ENCODE data around the gene ABCC5. TPM values are rescaled to one million over a fixed set of nuclear protein-coding genes. Genes with fewer than 3 reads are reported as not detected.

Gene ABCC5
- total RNA-seq, 1 donor from 2014 or later, result 49.4 TPM

DNA sequence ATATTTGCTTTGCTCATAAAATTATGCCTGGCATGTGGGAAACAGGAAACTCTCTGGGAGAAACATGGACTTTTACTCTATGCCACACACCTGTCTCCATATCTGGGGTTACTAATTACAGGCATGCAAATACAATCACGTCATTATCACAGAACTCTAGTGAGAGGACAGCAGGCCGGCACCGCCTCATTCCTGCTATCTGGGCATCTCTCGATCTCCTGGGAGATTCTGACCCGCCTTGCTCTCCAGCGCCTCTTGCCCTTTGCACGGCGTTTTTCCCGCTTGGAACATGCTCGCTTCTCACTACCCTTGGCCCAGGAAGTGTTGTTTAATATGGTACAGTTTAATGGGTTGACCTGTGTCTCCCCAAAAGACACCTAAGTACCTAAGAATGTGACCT lies 87.6 kb downstream of the ABCC5 start:
- no peaks in the 10 kb centered on the region for H3K27me3 ChIP-seq (ENCODE audit: low read depth)
- no peaks in the 10 kb centered on the region for H3K9me3 ChIP-seq (replicated peaks)
- TF ChIP-seq, protein P1, sequence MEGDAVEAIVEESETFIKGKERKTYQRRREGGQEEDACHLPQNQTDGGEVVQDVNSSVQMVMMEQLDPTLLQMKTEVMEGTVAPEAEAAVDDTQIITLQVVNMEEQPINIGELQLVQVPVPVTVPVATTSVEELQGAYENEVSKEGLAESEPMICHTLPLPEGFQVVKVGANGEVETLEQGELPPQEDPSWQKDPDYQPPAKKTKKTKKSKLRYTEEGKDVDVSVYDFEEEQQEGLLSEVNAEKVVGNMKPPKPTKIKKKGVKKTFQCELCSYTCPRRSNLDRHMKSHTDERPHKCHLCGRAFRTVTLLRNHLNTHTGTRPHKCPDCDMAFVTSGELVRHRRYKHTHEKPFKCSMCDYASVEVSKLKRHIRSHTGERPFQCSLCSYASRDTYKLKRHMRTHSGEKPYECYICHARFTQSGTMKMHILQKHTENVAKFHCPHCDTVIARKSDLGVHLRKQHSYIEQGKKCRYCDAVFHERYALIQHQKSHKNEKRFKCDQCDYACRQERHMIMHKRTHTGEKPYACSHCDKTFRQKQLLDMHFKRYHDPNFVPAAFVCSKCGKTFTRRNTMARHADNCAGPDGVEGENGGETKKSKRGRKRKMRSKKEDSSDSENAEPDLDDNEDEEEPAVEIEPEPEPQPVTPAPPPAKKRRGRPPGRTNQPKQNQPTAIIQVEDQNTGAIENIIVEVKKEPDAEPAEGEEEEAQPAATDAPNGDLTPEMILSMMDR (IDR thresholded peaks at IDR 0.05; ENCODE audit: borderline replicate concordance), result no peak
- intact Hi-C loops (cut with micrococcal nuclease), result no loop called here
- DNase-seq, result no peak
- no peak overlapping the region for H3K27ac ChIP-seq (replicated peaks)
- H3K4me3 ChIP-seq, result no peak overlapping the region
- peaks cover 80% of the 10 kb centered on the region for H3K36me3 ChIP-seq
- peaks cover 24% of the 10 kb centered on the region for H3K4me1 ChIP-seq

DNA sequence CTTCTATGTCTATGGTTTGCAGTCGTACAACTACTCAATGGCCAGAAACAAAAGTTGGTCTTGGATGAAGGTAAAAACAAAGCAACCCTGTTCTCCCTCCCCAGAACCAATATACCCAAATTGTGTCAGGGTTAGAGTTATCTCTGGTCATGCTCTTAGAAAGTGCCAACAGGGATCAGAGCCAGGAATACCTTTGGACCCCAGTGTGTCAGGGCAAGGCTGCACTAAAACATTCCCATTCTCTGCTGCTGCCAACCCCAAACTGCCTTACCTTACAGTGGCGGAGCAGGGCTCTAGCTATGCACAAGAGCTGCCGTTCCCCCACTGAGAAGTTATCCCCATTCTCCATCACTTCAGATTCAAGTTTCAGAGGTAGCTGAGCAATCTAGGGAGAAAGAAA lies 90.6 kb downstream of the ABCC5 start:
- Histone ChIP-seq H3K9me3 (replicated peaks) (no peaks in the 10 kb centered on the region), H3K27ac (replicated peaks) (no peak overlapping the region), H3K4me3 (no peak overlapping the region), H3K4me1 (peaks cover 7% of the 10 kb centered on the region), H3K36me3 (peaks cover 95% of the 10 kb centered on the region), H3K27me3 (ENCODE audit: low read depth) (no peaks in the 10 kb centered on the region)
- intact Hi-C loops (cut with micrococcal nuclease), result no loop called here
- TF ChIP-seq, protein P1 (IDR thresholded peaks at IDR 0.05; ENCODE audit: borderline replicate concordance), result no peak
- no peak for DNase-seq

DNA sequence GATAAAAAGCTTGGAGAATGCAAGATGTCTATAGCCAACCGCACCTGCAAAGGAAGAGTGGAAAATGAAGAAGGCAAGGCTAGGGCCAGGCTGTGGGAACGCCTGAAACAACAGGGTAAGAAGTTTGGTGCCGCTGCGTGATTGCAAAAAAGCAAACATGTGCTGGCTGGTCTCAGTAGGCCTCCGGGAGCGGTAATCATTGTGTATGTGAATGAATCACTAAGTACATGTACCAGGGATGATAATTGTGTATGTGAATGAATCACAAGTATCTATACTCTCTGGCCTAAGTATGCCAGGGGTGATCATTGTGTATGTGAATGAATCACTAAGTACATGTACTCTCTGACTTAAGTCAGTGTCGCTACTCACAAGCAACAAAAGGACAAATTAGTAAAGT lies 92.7 kb downstream of the ABCC5 start:
- peaks cover 100% of the 10 kb centered on the region for H3K36me3 ChIP-seq
- intact Hi-C loops (cut with micrococcal nuclease), result no loop called here

DNA sequence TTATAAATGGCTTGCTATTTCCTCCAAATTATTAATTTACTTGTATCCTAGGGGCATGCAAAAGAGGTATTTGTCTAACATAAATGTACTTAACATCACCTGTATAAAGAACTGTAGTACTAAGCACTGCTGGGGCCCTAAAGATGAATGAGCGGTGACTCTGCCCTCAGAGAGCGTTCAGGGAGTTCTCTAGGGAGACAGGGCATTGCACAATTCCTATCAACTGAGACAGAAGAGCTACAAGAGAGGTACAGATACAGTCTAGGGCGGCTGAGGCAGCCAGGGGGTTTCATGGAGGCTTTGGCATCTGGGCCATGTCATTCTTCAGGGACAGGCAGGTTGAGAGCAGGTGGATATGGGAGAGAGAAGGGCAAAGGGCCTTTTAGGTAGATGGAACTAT lies 93.1 kb downstream of the ABCC5 start:
- H3K4me1 ChIP-seq, result no peaks in the 10 kb centered on the region
- intact Hi-C loops (cut with micrococcal nuclease), result no loop called here
- no peaks in the 10 kb centered on the region for H3K27me3 ChIP-seq (ENCODE audit: low read depth)
- H3K9me3 ChIP-seq (replicated peaks), result no peaks in the 10 kb centered on the region
- no peak for DNase-seq
- no peak overlapping the region for H3K4me3 ChIP-seq
- no peak overlapping the region for H3K27ac ChIP-seq (replicated peaks)
- TF ChIP-seq, protein P1 (IDR thresholded peaks at IDR 0.05; ENCODE audit: borderline replicate concordance), result no peak
- H3K36me3 ChIP-seq, result peaks cover 100% of the 10 kb centered on the region

More for the DNA sequence above, 92.7 kb downstream of the ABCC5 start:
- H3K4me1 ChIP-seq, result no peaks in the 10 kb centered on the region
- no peaks in the 10 kb centered on the region for H3K9me3 ChIP-seq (replicated peaks)
- no peak overlapping the region for H3K27ac ChIP-seq (replicated peaks)
- no peak overlapping the region for H3K4me3 ChIP-seq
- DNase-seq, result no peak
- TF ChIP-seq, protein P1 (IDR thresholded peaks at IDR 0.05; ENCODE audit: borderline replicate concordance), result no peak
- no peaks in the 10 kb centered on the region for H3K27me3 ChIP-seq (ENCODE audit: low read depth)

DNA sequence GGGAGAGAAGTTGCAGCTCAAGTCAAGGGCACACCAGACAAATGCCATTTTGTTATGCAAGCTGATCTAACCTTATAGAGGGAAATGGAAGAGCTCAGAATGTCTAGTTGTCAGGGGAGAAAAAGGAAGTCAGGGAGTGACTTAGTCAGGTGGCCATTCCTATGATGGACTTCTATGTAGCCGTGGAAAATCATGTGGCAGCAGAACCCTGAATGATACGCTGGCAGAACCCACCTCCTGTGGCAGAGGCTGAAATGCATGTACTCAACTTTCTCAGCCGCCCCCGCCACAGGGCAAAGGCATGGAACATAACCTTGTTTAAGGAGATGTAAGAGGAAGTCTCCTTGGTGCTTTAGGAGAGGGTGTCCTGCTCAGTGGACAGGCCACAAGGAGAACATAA lies 95.3 kb downstream of the ABCC5 start:
- TF ChIP-seq, protein P1 (IDR thresholded peaks at IDR 0.05; ENCODE audit: borderline replicate concordance), result no peak
- intact Hi-C loops (cut with micrococcal nuclease), result no loop called here
- Histone ChIP-seq H3K4me3 (no peak overlapping the region), H3K4me1 (no peaks in the 10 kb centered on the region), H3K27me3 (ENCODE audit: low read depth) (no peaks in the 10 kb centered on the region), H3K36me3 (peaks cover 82% of the 10 kb centered on the region), H3K27ac (replicated peaks) (no peak overlapping the region), H3K9me3 (replicated peaks) (no peaks in the 10 kb centered on the region)
- DNase-seq, result no peak

DNA sequence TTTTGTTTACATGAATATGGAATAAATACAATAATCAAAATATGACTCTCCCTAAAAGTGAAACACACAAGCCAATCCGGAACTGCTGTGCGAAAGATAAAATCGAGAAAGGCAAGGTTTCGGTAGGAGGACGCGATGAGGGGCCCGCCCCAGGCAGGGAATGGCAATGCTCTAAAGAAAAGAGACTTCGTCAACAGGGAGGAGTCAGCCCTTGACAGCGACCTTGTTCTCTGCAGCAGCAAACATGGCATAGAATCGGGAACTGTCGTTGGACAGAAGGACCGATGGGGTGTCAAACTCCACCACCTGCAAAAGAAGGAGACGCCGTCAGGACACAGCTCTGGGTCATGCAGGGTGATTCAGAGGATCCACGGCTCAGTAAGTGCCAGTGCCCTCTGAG lies 96.6 kb downstream of the ABCC5 start:
- no peaks in the 10 kb centered on the region for H3K27me3 ChIP-seq (ENCODE audit: low read depth)
- no peaks in the 10 kb centered on the region for H3K4me1 ChIP-seq
- DNase-seq, result no peak
- no peak overlapping the region for H3K27ac ChIP-seq (replicated peaks)
- intact Hi-C loops (cut with micrococcal nuclease), result no loop called here
- peaks cover 69% of the 10 kb centered on the region for H3K36me3 ChIP-seq
- no peaks in the 10 kb centered on the region for H3K9me3 ChIP-seq (replicated peaks)
- no peak overlapping the region for H3K4me3 ChIP-seq
- TF ChIP-seq, protein P1 (IDR thresholded peaks at IDR 0.05; ENCODE audit: borderline replicate concordance), result no peak

Measured in left ventricle myocardium inferior (tissue), 1 donor.